SIG-M5 (cell line): ENCODE data around the gene EIF2B5.
A peak's percentile ranks its signal among the peaks of the same experiment; 100 is the strongest.
"Not testable (repeated sequence)": the region's sequence is repeated elsewhere in the genome, so short reads cannot be mapped to it uniquely, and the experiment has no call there.

Experiments used
- DNase-seq: peaks from one replicate; lab custom pipeline; 2025; lab: John Stamatoyannopoulos, UW

EIF2B5 gene

DNA sequence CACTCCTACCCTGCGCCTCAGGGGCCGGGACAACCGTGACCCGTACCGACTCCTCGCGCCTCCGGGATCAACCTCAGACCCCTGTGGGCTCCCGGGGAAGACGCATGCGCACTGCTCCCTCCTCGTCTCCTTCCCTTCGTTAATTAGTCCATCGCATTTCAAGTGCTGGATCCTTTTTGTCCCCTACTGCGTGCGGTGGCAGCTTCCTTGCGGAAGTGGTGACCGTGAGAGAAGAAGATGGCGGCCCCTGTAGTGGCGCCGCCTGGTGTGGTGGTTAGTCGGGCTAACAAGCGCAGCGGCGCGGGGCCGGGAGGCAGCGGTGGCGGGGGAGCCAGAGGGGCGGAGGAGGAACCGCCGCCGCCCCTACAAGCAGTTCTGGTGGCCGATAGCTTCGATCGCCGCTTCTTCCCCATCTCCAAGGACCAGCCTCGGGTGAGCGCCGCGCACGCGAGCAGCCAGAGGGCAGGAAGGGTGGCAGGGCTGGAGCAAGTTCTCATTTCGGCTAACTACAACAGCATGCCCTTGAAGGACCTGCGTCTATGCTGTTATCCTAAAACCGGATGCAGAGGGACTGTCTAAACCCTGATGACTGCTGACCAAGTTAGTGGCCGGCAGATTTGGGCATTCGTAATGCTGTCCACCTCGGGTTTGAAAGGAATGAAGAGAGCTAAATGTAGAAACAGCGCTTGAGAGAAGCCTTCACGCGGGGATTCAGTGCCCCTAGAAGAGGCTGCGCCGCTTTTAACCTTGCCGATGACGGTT is at the start of gene EIF2B5:
Gene EIF2B5, plus strand, starts transcription at position 210 of the 762 bp plus-strand sequence. Its CDS starts 28 bp downstream, at position 238.
- peak; percentile 69 for DNase-seq

DNA sequence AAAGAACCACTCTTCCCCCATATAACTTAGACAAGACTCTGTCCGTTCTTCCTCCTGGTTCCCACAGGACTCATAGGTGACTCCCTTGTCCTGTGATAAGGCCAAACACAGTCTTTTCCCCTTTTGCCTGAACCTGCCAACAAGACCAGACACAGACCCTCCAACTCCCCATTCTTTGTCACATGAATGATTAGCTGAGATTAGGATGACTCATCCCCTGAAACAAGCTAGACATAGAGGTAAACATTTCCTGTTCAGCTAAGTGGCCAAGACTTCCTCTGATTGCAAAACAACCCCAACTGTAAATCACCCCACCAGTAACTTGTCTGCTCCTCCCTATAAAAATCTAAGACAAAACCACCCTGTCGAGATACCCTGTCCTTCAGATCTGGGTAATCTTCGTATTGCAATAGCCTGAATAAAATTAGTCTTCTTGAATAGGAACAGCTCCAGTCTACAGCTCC is 49.7 kb upstream of the EIF2B5 start:
- DNase-seq, result no peak

DNA sequence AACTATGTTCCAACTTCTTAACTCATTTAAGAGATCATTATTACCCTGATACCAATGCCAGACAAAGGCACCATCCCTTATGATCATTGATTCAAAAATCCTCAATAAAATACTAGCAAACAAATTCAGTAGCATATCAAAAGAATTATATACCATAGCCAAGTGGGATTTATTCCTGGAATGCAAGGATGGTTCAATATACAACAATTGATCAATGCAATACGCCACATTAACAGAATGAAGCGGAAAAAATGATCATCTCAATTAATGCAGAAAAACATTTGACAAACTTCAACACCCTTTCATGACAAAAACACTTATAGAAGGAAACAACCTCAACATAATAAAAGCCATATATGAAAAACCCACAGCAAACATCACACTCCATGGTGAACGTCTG is 43.0 kb upstream of the EIF2B5 start:
- no peak for DNase-seq

DNA sequence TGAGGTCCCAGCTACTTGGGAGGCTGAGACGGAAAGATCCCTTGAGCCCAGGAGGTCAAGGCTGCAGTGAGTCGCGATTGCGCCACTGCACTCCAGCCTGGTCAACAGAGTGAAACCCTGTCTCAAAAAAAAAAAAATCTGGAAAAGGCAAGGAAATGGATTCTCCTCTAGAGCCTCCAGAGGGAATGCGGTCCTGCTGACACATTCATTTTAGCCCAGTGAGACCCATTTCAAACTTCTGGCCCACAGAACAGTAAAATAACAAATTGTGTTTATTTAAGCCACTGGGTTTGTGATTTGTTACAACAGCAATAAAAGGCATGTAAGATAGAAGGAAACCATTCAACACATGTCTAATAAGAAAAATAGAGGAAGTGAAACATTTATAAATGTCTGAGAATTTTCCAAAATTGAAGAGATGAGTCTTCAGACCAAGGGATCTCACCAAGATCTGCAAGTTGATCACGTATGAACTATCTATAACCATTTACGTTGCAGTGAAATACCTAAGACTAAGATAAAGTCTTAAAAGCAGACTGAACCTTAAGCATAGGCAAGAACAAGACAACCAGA is 38.3 kb upstream of the EIF2B5 start, which contains the start of gene HTR3E:
Gene HTR3E, plus strand, starts transcription at position 254 of the 573 bp plus-strand sequence. CDS start 466 bp downstream, outside the sequence.
- no peak for DNase-seq

DNA sequence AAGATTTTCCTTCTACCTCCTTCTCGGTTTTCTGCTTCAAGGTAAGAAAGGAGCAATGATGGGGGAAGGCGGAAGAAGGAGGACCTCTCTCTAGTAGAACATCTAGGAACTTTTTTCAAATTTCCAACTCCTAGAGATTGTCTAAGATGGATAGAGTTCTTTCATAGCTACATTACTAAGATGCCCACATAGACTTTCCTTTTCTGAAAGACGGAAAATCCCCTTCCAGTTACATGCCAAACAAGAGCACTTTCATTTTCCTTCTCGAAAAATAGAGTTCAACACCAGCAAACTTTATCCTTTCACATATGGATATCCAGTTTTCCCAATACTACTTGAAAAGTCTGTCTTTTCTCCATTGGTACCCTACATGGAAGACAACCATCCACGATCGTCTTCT is 37.6 kb upstream of the EIF2B5 start:
- no peak for DNase-seq

DNA sequence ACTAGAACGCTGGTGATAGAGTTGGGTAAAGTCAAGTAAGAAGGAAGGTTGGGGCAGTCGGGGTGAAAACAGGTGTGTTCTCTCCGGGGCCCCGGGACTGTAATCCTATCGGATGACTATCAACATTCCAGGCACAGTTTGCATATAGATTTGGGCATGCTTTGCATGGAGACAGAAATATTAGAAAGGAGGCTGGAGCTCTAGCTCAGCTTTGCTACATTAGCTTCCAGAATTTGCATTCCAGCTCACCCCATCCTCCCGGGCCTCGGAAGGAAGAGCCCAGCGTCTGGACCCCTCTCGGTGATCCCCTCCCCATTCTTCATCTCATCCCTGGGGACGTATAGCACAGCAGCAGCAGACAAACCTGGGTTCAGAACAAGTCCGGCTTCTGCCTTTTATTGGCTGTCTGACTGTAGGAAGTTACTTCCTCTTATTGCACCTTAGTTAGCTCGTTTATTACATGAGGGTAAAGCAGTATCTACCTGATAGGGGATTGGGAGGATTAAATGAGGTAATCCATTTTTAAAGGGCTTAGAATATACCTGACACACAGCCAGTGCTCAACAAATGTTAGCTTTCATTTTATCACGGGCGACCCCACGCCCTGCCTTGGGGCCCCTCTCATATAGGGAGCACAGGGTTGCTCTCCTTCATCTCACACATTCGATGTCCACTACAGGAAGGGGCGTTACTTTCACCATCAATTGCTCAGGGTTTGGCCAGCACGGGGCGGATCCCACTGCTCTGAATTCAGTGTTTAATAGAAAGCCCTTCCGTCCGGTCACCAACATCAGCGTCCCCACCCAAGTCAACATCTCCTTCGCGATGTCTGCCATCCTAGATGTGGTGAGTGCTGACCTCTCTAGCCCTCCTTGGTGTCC is 35.1 kb upstream of the EIF2B5 start:
- no peak for DNase-seq

DNA sequence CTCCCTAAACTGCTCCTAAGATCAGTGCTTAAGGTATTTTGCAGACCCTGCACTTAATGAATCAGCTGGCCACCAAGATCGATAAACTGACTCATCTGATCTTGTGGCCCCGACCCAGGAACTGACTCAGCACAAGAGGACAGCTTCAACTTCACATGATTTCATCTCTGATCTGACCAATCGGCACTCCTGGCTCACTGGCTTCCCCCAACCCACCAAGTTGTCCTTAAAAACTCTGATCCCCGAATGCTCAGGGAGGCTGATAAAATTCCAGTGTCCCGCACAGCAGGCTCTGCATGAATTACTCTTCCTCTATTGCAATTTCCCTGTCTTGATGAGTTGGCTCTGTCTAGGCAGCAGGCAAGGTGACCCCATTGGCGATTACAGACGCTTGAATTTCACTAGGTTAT is 24.8 kb upstream of the EIF2B5 start:
- DNase-seq, result no peak

DNA sequence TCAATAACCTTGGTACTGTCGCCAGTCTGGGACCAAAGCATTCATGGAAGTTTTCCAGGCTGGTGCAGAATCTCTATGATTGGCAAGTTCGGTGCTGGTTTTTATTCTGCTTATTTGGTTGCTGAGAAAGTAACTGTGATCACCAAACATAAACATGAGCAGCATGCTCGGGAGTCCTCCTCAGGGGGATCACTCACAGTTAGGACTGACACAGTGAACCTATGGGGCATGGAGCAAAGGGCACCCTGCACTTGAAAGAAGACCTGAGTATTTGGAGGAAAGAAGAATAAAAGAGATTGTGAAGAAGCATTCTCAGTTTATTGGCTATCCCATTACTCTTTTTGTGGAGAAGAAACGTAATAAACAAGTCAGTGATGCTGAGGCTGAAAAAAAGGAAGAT is 19.1 kb upstream of the EIF2B5 start:
- DNase-seq, result no peak

DNA sequence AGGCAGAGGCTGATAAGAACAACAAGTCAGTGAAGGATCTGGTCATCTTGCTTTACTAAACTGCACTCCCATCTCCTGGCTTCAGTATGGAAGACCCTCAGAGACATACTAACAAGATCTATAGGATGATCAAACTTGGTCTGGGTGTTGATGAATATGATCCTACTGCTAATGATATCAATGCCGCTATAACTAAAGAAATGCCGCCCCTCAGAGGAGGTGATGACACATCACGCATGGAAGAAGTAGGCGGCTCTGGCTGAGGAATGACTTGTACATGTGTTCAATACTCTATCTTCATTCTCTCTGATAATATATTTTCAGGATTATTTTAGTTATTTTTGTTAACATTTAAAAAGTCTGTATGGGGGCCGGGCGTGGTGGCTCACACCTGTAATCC is 17.5 kb upstream of the EIF2B5 start:
- DNase-seq, result no peak

DNA sequence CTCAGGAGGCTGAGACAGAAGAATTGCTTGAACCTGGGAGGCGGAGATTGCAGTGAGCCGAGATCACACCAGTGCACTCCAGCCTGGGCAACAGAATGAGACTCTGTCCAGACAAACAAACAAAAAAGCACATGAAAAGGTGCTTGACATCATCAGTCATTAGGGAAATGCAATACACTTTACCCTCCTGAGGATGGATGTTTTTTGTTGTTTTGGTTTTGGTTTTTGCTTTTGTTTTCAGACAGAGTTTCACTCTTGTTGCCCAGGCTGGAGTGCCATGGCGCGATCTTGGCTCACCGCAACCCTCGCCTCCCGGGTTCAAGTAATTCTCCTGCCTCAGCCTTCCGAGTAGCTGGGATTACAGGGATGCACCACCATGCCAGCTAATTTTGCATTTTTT is 14.1 kb upstream of the EIF2B5 start:
- DNase-seq, result not testable (repeated sequence)

DNA sequence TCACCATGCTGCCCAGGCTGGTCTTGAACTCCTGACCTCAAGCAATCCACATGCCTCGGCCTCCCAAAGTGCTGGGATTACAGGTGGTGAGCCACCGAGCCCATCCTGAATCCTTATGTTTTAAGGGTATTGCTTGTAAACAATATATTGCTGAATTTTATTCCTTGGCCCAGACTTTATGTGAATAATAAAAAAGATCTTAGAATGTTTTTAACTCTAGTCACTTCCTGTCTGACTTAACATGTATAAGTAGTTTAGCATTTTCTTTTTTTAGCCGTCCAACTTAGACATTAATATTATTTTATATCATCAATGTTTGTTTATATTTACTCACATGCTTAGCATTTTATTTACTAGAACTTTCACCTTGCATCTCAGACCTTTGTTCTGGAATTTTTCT is 9.2 kb upstream of the EIF2B5 start:
- DNase-seq, result no peak

DNA sequence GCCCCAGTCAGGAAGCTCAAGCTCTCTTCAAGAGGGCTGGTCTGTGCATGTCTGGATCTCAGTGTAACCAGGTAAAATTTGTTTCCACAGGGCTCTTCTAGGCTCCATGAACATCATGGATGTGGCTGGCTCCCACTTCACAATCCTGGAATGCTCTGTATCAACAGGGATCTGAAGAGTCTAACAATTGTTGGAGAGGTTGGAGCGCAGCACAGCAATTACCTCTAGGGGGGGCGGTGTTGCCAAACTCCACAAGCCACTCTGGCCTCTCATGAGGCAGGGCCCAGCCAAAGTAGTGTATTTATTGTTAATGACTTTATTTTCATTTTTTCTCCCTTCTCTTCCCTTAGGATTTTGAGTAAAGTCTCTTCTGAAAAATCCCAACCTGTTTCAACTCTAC is 6.1 kb upstream of the EIF2B5 start:
- DNase-seq, result no peak

DNA sequence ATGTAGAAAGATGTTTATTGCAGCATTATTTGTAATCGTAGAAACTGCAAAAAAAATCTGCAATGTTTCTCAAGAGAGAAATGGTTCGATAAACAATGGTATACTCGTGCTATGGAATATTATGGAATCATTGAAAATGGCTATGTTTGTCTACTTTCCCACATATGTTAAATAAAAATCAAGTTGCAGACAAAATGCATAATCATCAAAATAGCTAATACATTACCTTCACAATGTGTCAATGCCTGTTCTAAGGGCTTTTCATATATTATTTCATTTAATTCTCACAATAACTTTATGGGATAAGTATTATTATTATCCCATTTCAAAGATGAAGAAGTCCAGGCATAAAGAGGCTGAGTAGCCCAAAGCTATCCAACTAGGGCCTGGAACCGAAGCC is 2.2 kb upstream of the EIF2B5 start:
- no peak for DNase-seq

DNA sequence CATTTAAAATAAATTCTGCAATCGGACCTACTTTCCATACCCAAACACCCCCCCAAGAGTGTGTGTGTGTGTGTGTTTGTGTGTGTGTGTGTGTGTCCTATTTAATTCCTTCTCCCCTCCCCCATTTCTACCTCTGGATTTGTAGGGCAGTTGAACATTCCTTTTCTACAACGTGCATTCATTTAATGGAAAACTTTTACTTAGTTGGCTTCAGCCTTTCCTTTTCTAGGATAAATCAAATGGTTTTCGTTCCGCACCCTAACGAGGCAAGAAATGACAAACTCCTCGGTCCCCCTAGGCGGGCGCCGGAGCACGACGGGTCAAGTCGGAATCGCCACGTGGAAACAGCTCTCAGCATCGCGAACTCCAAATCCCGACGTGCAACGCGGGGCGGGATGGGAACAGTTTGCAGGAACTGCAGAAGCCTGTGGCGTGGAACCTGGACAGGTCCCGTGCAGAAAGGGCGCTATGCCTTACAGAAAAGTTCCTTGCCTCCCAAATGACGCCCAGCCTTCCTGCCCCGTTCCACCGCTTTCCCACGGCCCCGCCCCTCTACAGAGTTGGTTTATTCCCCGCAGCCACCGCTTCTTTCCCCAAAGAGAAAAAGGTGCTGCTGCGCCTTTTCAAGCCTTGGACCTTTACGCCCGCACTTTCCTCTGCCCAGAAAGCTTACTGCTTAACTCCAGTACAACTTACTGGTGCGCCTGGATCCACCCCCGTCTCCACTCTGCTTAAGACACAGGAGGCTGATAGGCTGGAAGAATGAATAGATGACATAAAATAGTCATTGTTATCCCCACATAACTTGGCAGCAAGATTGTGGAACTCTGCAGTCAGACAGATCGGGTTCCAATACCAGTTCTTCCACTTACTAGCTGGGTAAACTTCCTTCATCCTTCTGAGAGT is 1.1 kb upstream of the EIF2B5 start:
- no peak for DNase-seq

DNA sequence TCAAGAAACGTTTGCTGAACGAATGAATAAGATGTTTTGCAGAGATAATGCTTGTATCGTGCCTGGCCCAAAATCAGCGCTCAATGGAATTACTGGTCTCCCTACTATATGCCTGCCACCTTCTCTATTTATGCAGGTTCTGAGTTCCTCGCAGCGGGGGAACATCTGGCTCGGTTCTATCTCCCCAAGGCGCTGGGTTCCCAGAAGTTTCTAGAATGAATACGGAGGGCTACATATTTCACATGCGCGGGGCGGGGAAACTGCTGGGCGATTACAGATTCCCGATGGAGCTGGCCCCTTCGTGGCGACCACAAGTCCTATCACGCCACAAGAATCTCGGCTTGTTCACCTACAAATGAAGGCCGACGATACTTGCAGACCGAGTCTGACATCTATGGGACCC is 411 bp upstream of the EIF2B5 start:
- no peak for DNase-seq

DNA sequence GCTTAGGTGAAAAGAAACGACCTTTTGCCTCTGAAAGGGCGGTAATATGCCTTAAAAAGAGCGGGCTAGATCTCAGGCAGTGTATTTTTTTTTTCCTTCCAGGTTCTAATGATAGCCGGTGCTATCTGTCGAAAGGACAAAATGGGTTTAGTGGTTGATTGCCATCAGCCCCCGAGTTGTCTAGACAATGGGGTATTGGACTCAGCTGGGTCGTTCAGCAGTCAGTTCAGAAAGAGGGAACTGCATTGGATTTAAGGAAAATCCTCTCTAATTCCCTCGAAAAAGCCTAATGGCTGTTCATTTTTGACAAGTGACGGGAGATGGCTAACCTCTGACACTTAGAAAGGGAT is 728 bp downstream of the EIF2B5 start:
- no peak for DNase-seq

DNA sequence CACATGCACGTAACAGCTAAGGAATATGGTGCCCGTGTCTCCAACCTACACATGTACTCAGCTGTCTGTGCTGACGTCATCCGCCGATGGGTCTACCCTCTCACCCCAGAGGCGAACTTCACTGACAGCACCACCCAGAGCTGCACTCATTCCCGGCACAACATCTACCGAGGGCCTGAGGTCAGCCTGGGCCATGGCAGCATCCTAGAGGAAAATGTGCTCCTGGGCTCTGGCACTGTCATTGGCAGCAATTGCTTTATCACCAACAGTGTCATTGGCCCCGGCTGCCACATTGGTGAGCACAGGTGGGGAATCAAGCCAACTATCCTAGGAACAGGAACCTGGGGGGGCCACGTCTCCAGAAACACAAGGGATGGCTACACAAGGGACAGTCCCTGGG is 5.3 kb downstream of the EIF2B5 start:
- DNase-seq, result no peak

DNA sequence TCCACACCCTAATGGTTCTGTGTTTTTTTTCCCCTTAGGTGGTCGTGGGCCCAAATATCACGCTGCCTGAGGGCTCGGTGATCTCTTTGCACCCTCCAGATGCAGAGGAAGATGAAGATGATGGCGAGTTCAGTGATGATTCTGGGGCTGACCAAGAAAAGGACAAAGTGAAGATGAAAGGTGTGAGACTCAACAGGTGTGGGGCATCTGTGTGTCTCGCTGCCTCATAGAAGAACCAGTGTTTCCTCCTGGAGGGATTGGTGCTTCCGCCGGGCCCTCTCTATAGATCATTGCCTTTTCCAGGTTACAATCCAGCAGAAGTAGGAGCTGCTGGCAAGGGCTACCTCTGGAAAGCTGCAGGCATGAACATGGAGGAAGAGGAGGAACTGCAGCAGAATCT is 7.0 kb downstream of the EIF2B5 start:
- DNase-seq, result no peak

DNA sequence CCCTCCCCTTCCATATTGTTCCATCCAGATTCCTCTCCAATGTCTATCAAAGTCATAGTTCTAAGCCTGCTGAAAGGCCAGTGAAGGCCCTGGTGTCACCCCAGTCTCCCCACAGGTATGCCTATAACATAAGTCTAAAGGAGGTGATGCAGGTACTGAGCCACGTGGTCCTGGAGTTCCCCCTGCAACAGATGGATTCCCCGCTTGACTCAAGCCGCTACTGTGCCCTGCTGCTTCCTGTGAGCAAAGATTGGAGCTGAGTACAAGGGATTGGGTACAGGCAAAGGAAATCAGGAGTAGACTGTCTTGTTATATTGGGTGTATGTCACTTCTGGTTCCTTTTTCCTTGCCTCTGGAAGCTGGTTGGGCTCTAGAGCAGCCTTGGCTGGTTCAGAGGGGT is 8.2 kb downstream of the EIF2B5 start:
- DNase-seq, result no peak

DNA sequence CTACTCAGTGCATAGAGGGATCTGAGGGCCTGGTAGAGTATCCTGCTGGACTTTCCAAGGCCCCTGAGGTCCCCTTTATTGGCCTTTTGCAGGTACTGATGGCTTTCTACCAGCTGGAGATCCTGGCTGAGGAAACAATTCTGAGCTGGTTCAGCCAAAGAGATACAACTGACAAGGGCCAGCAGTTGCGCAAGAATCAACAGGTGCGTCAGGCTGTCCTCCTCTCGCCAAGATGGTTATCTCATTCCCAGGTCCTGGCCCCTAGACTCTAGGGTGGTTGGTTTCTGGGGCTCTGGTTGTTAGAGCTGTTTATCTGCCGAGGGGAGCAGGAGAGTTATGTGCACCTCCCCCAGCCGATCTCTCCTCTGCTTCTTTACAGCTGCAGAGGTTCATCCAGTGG is 9.3 kb downstream of the EIF2B5 start:
- no peak for DNase-seq

DNA sequence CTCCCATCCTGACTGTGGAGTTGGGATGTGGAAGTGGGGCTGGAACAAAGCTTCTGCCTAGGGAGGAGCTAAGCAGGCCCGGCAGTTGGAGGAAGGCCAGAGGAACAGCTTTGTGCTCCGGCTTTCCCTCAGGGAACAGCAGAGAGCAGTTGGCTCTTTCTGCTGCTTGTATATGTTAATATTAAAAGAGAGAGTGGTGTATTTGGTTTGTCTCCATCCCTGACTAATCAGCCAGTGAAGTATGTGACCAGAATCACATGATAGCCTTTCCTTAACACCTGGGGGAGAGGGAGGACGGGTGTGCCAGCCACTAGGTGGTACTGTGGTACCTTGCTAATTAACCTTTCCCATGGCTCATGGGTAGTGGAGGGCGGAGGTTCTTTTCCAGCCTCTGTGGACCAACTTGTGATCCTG is 10.0 kb downstream of the EIF2B5 start:
- DNase-seq, result no peak

DNA sequence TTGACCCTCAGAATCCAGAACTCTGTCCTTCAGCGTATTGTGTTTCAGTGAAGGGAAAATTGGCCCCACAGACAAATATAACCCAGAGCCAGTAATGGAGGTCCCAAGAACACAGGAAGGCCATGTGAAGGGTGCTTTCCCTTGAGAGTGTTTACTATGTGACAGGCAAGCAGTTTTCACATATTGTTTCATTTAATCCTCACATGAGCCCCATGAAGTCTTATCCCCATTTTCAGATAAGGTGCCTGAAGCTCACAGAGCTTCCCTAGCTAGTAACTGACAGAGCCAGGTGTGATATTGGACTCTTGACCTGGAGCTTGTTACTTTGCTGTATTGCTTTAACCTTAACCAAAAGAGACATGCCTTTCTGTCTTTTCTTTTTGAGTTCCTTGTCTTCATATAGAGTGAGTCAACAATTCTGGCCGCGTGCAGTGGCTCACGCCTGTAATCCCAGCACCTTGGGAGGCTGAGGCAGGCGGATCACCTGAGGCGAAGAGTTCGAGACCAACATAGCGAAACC is 10.7 kb downstream of the EIF2B5 start:
- DNase-seq, result no peak
